Ovary (tissue), 9 donors: ENCODE measurements around the gene SPINK5. TPM values are rescaled to one million over a fixed set of nuclear protein-coding genes. Genes with fewer than 3 reads are reported as not detected.

Experiments used
- DNase-seq, 5 donors: peaks; one replicate each; pipeline ENCODE4 v3.0.0-alpha.2; 2019 to 2020
- H3K27ac ChIP-seq, 2 donors: fragments of 200-600 bp; one replicate each; pipeline versions ENCODE4 v1.5.1 to v1.8.0; 2019 to 2022
- H3K27me3 ChIP-seq: fragments of 200-600 bp; one replicate; pipeline ENCODE4 v1.8.0; 2022
- H3K36me3 ChIP-seq: fragments of 200-600 bp; sonication (generic); one replicate; pipeline ENCODE4 v1.5.1; 2019
- H3K4me1 ChIP-seq: one replicate; pipeline ENCODE4 v1.8.1; 2013; ENCODE audit warnings: mild to moderate bottlenecking, moderate library complexity; ENCODE audit not compliant: insufficient read depth
- H3K4me3 ChIP-seq: fragments of 200-600 bp; sonication (generic); one replicate; pipeline ENCODE4 v1.5.1; 2017
- H3K9me3 ChIP-seq, 2 donors: fragments of 200-600 bp in 1 of 2; sonication (generic) in 1 of 2; one replicate each; pipeline versions ENCODE4 v1.5.1 to v1.8.1; 2013 to 2019; ENCODE audit warnings: mild to moderate bottlenecking in 1 of 2, moderate library complexity in 1 of 2
- CTCF ChIP-seq, 3 donors: fragments of 450-650 bp in 2 of 3; fragments of 200-600 bp in 1 of 3; IDR thresholded peaks; one replicate each; pipeline versions ENCODE4 v1.5.1 to v1.8.0; 2016 to 2022; ENCODE audit warnings: antibody characterized with exemption in 3 of 3, mild to moderate bottlenecking in 1 of 3
- EP300 ChIP-seq: sonication (generic); formaldehyde crosslinking; IDR thresholded peaks from one replicate; pipeline ENCODE4 v1.6.1; 2017; ENCODE audit warnings: antibody characterized with exemption
- POLR2A ChIP-seq: fragments of 450-650 bp; IDR thresholded peaks from one replicate; pipeline ENCODE4 v1.6.1; 2017; ENCODE audit warnings: antibody characterized with exemption, mild to moderate bottlenecking, moderate library complexity
- WGBS, 3 donors: extraction: QIAGEN DNeasy Blood & Tissue Kit in 1 of 3; methylation state at CpG; one replicate each; pipeline versions ENCODE4 v1.1.5 to v1.1.7; 2013 to 2017; 5-methylcytosine and 5-hydroxymethylcytosine counted together
- intact Hi-C, 4 donors: fragments of 100-400 bp; cut with DNase I; formaldehyde crosslinking; loops; one replicate each; pipeline versions ENCODE4 v1.11.0 to v1.15.1; 2022 to 2023
- polyA plus RNA-seq, 2 donors: library from polyadenylated mRNA; stranded (reverse); fragments of 200-250 nt in 1 of 2; fragments of 350-450 nt in 1 of 2; fragmentation: Illumina TruSeq in 1 of 2; extraction: RNeasy Lipid Tissue Mini Kit (QIAGEN cat#74804) in 1 of 2; gene quantifications; one replicate each; pipeline ENCODE4 v1.2.3, GENCODE V29; 2013 to 2014
- total RNA-seq, 7 donors: library from RNA; depleted of rRNA in 2 of 7; stranded (reverse); fragments of >200 nt in 2 of 7; fragmentation: NEBNext Ultra II Directional in 3 of 7; extraction: Animal tissue kit (Norgen Biotek cat#: 25700) in 3 of 7; gene quantifications; one replicate each; pipeline versions ENCODE4 v1.1.0 to v1.2.4, GENCODE V29; 2016 to 2023
- donor health status: DM: no; HTN: no; CAD: no; lungs with moderate emphysema.
- donor health status: DM: no; HTN: no; CAD: no.
- donor health status: Bipolar disorder and iron deficiency.
- donor health status: DM: yes; HTN: yes; CAD: no.
- donor health status: DM: no; HTN: no; CAD: no.
- donor health status: DM: yes; HTN: yes; CAD: no.

The SPINK5 gene
- total and polyA plus RNA-seq, 9 donors, result 0.12 to 4.5 (median 0.55) TPM; not detected in 1

DNA sequence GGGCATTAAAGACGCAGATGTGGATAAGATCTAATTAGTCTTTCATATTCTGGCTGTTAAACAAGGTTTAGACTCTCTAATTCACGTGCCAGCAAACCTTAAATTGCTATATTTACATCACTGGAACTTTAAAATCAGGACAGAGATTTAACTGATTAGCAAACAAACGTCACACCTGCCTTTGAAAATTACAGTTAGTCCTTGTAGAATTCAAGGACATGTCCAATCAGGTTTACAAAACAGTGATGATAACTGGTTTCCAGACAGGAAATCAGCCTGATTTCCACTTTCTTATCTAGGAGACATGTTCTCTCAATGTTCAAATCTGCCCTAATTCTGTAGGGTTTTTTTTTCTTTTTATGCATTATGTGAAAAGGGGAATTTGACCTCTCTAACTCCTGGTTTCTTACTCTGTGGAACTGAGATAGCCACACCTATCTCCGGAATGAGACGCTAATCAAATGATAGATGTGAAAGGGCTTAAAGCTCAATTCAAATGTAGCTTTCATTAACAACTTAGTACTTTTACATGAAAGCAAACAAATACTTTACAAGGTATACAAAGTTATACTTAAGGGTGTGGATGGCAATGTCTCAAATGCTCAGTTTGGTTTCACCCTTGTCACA lies 26.5 kb downstream of the SPINK5 start:
- DNase-seq, result no peak
- no peak overlapping the region for H3K4me3 ChIP-seq
- H3K27ac ChIP-seq, result no peak overlapping the region
- H3K27me3 ChIP-seq, result no peaks in the 10 kb centered on the region
- H3K36me3 ChIP-seq, result no peaks in the 10 kb centered on the region
- H3K9me3 ChIP-seq, result no peaks in the 10 kb centered on the region
- intact Hi-C loops, result no loop called here
- TF ChIP-seq POLR2A (no peak), EP300 (no peak), CTCF (IDR thresholded peaks at IDR 0.05) (no peak)
- H3K4me1 ChIP-seq, result no peaks in the 10 kb centered on the region
- WGBS, 3 donors, result 30 to 42% (median 31%) methylated on average over 5 of the region's 5 CpGs

DNA sequence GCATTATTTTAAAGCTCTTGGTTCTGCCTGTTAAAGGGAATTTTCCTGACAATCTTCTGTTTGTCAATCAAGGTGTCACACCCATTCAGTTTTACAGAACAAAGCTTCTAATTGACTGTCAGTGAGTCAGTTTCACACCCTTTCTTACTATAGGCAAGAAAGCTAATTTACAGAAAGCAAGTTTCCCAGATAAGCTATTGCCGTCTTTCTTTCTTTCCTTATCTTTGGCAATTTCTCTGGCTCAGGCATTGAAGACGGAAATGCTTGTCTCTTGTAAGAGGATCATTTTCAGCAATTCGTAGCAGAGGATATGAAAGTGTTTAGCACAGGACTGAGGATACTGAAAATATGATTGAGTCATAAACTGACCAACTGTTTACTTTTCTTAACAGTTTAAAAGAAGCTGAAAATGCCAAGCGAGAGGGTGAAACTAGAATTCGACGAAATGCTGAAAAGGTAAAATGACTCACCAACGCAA lies 27.0 kb downstream of the SPINK5 start:
- H3K27ac ChIP-seq, result no peak overlapping the region
- H3K4me1 ChIP-seq, result no peaks in the 10 kb centered on the region
- no peak for DNase-seq
- WGBS, 3 donors, result 61 to 71% (median 62%) methylated on average over 7 of the region's 7 CpGs
- TF ChIP-seq CTCF (IDR thresholded peaks at IDR 0.05) (no peak), EP300 (no peak), POLR2A (no peak)
- intact Hi-C loops, result no loop called here
- no peaks in the 10 kb centered on the region for H3K27me3 ChIP-seq
- H3K9me3 ChIP-seq, result no peaks in the 10 kb centered on the region
- no peak overlapping the region for H3K4me3 ChIP-seq
- no peaks in the 10 kb centered on the region for H3K36me3 ChIP-seq

DNA sequence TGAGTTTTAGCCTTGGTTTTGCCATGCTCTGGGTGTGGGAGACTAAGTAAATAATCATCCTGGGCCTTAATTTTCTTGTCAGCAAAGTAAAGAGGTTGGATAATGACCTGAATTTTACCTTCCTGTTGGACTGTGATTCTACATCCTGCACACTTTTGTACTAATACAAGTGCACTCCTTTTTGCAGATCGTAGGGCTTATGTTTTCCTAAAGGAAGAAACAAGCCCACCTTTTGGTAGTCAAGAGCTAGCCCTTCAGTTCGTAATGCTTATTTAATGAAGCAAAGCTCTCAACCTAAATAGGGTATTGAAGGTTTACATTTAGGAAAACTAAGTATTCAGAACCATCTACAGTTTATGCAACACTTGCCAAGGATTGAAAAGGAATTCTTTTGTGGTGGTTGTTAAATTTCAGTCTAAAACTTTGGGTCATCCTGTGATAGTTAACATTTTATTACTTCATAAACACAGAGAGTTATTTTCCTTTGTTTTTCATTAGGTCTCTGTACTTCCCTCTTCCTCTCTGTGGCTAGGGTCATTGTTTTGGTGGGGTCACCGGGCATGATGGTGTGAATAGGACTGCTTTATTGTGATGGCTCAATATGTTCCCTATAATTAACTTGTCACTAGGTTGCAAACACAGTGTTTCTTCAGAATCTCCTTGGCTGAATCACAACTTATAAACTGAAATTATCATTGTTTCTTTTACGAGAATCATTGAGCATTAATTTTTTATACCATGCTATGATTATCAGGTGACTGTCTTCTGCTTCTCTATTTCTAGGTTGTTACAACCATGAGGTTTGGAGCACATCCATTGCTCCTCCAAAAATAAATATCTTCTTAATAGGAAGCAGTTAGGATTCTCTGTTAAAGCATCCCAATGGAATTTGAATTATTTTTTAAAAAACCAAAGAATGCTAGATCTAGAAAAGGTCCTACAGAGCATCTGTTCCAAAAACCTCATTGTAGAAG lies 28.5 kb downstream of the SPINK5 start:
- no peaks in the 10 kb centered on the region for H3K36me3 ChIP-seq
- intact Hi-C loops, result no loop called here
- 42 to 56% (median 45%) methylated on average over 4 of the region's 4 CpGs for WGBS, 3 donors

More for the DNA sequence above, 28.5 kb downstream of the SPINK5 start:
- no peak for DNase-seq
- Histone ChIP-seq H3K9me3 (no peaks in the 10 kb centered on the region), H3K27me3 (no peaks in the 10 kb centered on the region), H3K4me1 (no peaks in the 10 kb centered on the region), H3K4me3 (no peak overlapping the region), H3K27ac (no peak overlapping the region)
- TF ChIP-seq POLR2A (no peak), CTCF (IDR thresholded peaks at IDR 0.05) (no peak), EP300 (no peak)
